PC-9 (cell line): ENCODE data around the gene PSMD14. TPM values are rescaled to one million over a fixed set of nuclear protein-coding genes. Genes with fewer than 3 reads are reported as not detected.

Source experiments
- BruUV-seq: library from RNA; stranded (reverse); fragments of 400-500 nt; replicated peaks from 2 replicates; lab custom pipeline; 2021; lab: Mats Ljungman, UMichigan
- CTCF ChIA-PET: fragments of 300-600 bp; sonication (Branson Sonifier 250); formaldehyde crosslinking; loops from one replicate; lab custom pipeline; 2022; ENCODE audit warnings: antibody characterized with exemption; lab: Charles Lee
- POLR2A ChIA-PET: fragments of 300-600 bp; sonication (Branson Sonifier 250); formaldehyde crosslinking; loops from one replicate; lab custom pipeline; 2022; ENCODE audit warnings: antibody characterized with exemption; ENCODE audit not compliant: unreplicated experiment; lab: Charles Lee
- DNase-seq, 2 experiments: peaks; one replicate each; pipeline versions ENCODE4 v3.0.0 to v3.0.0-alpha.2; 2015 to 2022; ENCODE audit warnings: mixed read lengths in 1 of 2
- H2AFZ ChIP-seq: fragments of 200-600 bp; sonication (generic); 2 replicates; pipeline ENCODE4 v1.8.1; 2017; ENCODE audit warnings: antibody characterized with exemption
- H3F3A ChIP-seq: fragments of 200-600 bp; sonication (generic); 2 replicates; pipeline ENCODE4 v1.8.1; 2017; ENCODE audit warnings: antibody characterized with exemption, mild to moderate bottlenecking, low read depth; ENCODE audit not compliant: insufficient read depth
- H3K27ac ChIP-seq: fragments of 200-600 bp; sonication (generic); 2 replicates; pipeline ENCODE4 v1.6.1; 2016; ENCODE audit warnings: mixed run types
- H3K27me3 ChIP-seq: fragments of 200-600 bp; sonication (generic); 2 replicates; pipeline ENCODE4 v1.6.1; 2016; ENCODE audit warnings: low read depth, mixed run types; ENCODE audit not compliant: insufficient read depth
- H3K36me3 ChIP-seq: fragments of 200-600 bp; sonication (generic); 2 replicates; pipeline ENCODE4 v1.6.1; 2016; ENCODE audit warnings: low read depth, mixed run types
- H3K4me1 ChIP-seq: fragments of 200-600 bp; sonication (generic); replicated peaks from 2 replicates; pipeline ENCODE4 v1.6.1; 2016; ENCODE audit warnings: mixed run types; ENCODE audit not compliant: insufficient read depth
- H3K4me2 ChIP-seq: fragments of 200-600 bp; sonication (generic); 2 replicates; pipeline ENCODE4 v1.6.1; 2017; ENCODE audit warnings: mixed run types
- H3K4me3 ChIP-seq: fragments of 200-600 bp; sonication (generic); 2 replicates; pipeline ENCODE4 v1.6.1; 2016; ENCODE audit warnings: mixed run types
- H3K79me2 ChIP-seq: fragments of 200-600 bp; sonication (generic); 2 replicates; pipeline ENCODE4 v1.6.1; 2017; ENCODE audit warnings: low read depth, mixed run types
- H3K9me2 ChIP-seq: fragments of 200-600 bp; sonication (generic); 2 replicates; pipeline ENCODE4 v1.8.1; 2017; ENCODE audit warnings: mild to moderate bottlenecking; ENCODE audit not compliant: insufficient read depth
- H3K9me3 ChIP-seq: fragments of 200-600 bp; sonication (generic); 2 replicates; pipeline ENCODE4 v1.8.1; 2016; ENCODE audit warnings: low read depth; ENCODE audit not compliant: insufficient read depth
- H4K20me1 ChIP-seq: fragments of 200-600 bp; sonication (generic); 2 replicates; pipeline ENCODE4 v1.8.1; 2017; ENCODE audit not compliant: insufficient read depth
- CTCF ChIP-seq: fragments of 200-600 bp; sonication (generic); conservative IDR thresholded peaks from 2 replicates; pipeline ENCODE4 v1.6.1; 2017; ENCODE audit warnings: mixed run types, antibody characterized with exemption, mild to moderate bottlenecking, moderate library complexity
- EZH2 ChIP-seq: fragments of 200-600 bp; sonication (generic); IDR thresholded peaks from 2 replicates; pipeline ENCODE4 v1.8.0; 2017; ENCODE audit warnings: antibody characterized with exemption, low read depth
- intact Hi-C: fragments of 100-400 bp; cut with micrococcal nuclease; formaldehyde crosslinking; loops from one replicate; pipeline ENCODE4 v1.10.0; 2022; ENCODE audit not compliant: unreplicated experiment
- total RNA-seq: library from RNA; stranded (reverse); gene quantifications from 2 replicates; pipeline ENCODE4 v1.2.3, GENCODE V29; 2021

The PSMD14 gene
- total RNA-seq, 1 experiment from 2014 or later = 58.8 TPM

- no TSS peak for BruUV-seq
- Histone ChIP-seq H3K36me3 (no peaks in the 10 kb centered on the region), H2AFZ (no peak overlapping the region), H3K27me3 (no peaks in the 10 kb centered on the region), H3K4me1 (no peaks in the 10 kb centered on the region), H3K4me3 (no peak overlapping the region), H3K27ac (no peak overlapping the region), H3F3A (no peaks in the 10 kb centered on the region), H3K9me2 (no peaks in the 10 kb centered on the region), H4K20me1 (no peaks in the 10 kb centered on the region), H3K4me2 (no peak overlapping the region), H3K9me3 (no peaks in the 10 kb centered on the region), H3K79me2 (no peaks in the 10 kb centered on the region)
- TF ChIP-seq CTCF (no peak), EZH2 (no peak)
- ChIA-PET CTCF (no interaction called here), POLR2A (no interaction called here)
- intact Hi-C loops = no loop called here
- no peak for DNase-seq
These were observed 122.2 kb downstream of the PSMD14 start for GRCh38 chr2:161430386-161430785.

GRCh38 chr2:161432107-161432506 is 123.9 kb downstream of the PSMD14 start:
- H3K79me2 ChIP-seq = no peaks in the 10 kb centered on the region
- H3K27me3 ChIP-seq = no peaks in the 10 kb centered on the region
- POLR2A ChIA-PET = no interaction called here
- intact Hi-C loops = no loop called here
- no peak for TF ChIP-seq EZH2
- no peak for TF ChIP-seq CTCF
- no peaks in the 10 kb centered on the region for H3K4me1 ChIP-seq
- no peaks in the 10 kb centered on the region for H3F3A ChIP-seq
- no peaks in the 10 kb centered on the region for H3K36me3 ChIP-seq
- no peak overlapping the region for H3K4me3 ChIP-seq
- H3K27ac ChIP-seq = no peak overlapping the region
- DNase-seq = no peak
- H3K9me2 ChIP-seq = no peaks in the 10 kb centered on the region
- no peak overlapping the region for H2AFZ ChIP-seq
- H3K4me2 ChIP-seq = no peak overlapping the region
- no TSS peak for BruUV-seq
- no peaks in the 10 kb centered on the region for H3K9me3 ChIP-seq
- CTCF ChIA-PET = no interaction called here
- no peaks in the 10 kb centered on the region for H4K20me1 ChIP-seq

GRCh38 chr2:161434118-161434517 is 125.9 kb downstream of the PSMD14 start:
- Histone ChIP-seq H4K20me1 (no peaks in the 10 kb centered on the region), H2AFZ (no peak overlapping the region), H3K79me2 (no peaks in the 10 kb centered on the region), H3K9me3 (no peaks in the 10 kb centered on the region), H3K9me2 (no peaks in the 10 kb centered on the region), H3K4me2 (no peak overlapping the region), H3K27me3 (no peaks in the 10 kb centered on the region), H3K4me1 (no peaks in the 10 kb centered on the region), H3K4me3 (no peak overlapping the region), H3K36me3 (no peaks in the 10 kb centered on the region), H3F3A (no peaks in the 10 kb centered on the region), H3K27ac (no peak overlapping the region)
- DNase-seq = no peak
- BruUV-seq = no TSS peak
- intact Hi-C loops = no loop called here
- POLR2A ChIA-PET = no interaction called here
- CTCF ChIA-PET = no interaction called here
- TF ChIP-seq CTCF = no peak
- no peak for TF ChIP-seq EZH2
